HG02852 (cell line): Measurements from ENCODE around the gene AFTPH.

Source experiments
- ATAC-seq: cut with Tn5 transposase; IDR thresholded peaks from one replicate; pipeline ENCODE4 v1.9.1; 2021; ENCODE audit warnings: mild to moderate bottlenecking, moderate library complexity; ENCODE audit not compliant: unreplicated experiment

Gene AFTPH

GRCh38 chr2:64627860-64628841 lies 104.0 kb downstream of the AFTPH start:
- ATAC-seq = no peak

- ATAC-seq = no peak
Measured at GRCh38 chr2:64629329-64629781, 105.2 kb downstream of the AFTPH start.

- ATAC-seq = no peak
Measured at GRCh38 chr2:64629875-64630274, 105.7 kb downstream of the AFTPH start.

GRCh38 chr2:64630752-64631151 lies 106.6 kb downstream of the AFTPH start:
- no peak for ATAC-seq

- ATAC-seq = no peak
Measured at GRCh38 chr2:64631771-64632170, 107.6 kb downstream of the AFTPH start.

GRCh38 chr2:64632835-64633819 lies 109.0 kb downstream of the AFTPH start:
- no peak for ATAC-seq

GRCh38 chr2:64634345-64635267 lies 110.5 kb downstream of the AFTPH start:
- no peak for ATAC-seq

- ATAC-seq = peak; percentile 66
Measured at GRCh38 chr2:64635976-64636911, 112.1 kb downstream of the AFTPH start.

GRCh38 chr2:64637000-64637635 lies 113.0 kb downstream of the AFTPH start:
- ATAC-seq = peak; percentile 53

- no peak for ATAC-seq
Measured at GRCh38 chr2:64637931-64638330, 113.8 kb downstream of the AFTPH start.

- ATAC-seq = no peak
Measured at GRCh38 chr2:64638502-64639120, 114.5 kb downstream of the AFTPH start.

- ATAC-seq = no peak
Measured at GRCh38 chr2:64639691-64640090, 115.6 kb downstream of the AFTPH start.

GRCh38 chr2:64640153-64641044 lies 116.3 kb downstream of the AFTPH start:
- no peak for ATAC-seq

- no peak for ATAC-seq
Measured at GRCh38 chr2:64641599-64641998, 117.5 kb downstream of the AFTPH start.
